ENCODE measurements around the gene PTPMT1.
A peak's percentile ranks its signal among the peaks of the same experiment; 100 is the strongest.
"Not testable (repeated sequence)": the region's sequence is repeated elsewhere in the genome, so short reads cannot be mapped to it uniquely, and the experiment has no call there.

PTPMT1 gene

GRCh38 chr11:47565340-47566148 is at the start of gene PTPMT1:
Gene PTPMT1, plus strand, starts transcription at chr11:47565599. Its CDS starts 24 bp downstream, at chr11:47565623.
- peak; percentile 77 for DNase-seq

GRCh38 chr11:47516155-47516554 is 49.2 kb upstream of the PTPMT1 start:
- no peak for DNase-seq

GRCh38 chr11:47516984-47517853 is 48.2 kb upstream of the PTPMT1 start:
- DNase-seq, result no peak

- DNase-seq, result no peak
Observed at GRCh38 chr11:47518212-47518964, 47.0 kb upstream of the PTPMT1 start.

- DNase-seq, result peak; percentile 83
Observed at GRCh38 chr11:47523490-47524225, 41.7 kb upstream of the PTPMT1 start.

- DNase-seq, result no peak
Observed at GRCh38 chr11:47524291-47524874, 41.0 kb upstream of the PTPMT1 start.

- DNase-seq, result not testable (repeated sequence)
Observed at GRCh38 chr11:47526032-47526431, 39.4 kb upstream of the PTPMT1 start.

- DNase-seq, result no peak
Observed at GRCh38 chr11:47527186-47527585, 38.2 kb upstream of the PTPMT1 start.

GRCh38 chr11:47529951-47530350 is 35.4 kb upstream of the PTPMT1 start:
- DNase-seq, result no peak

GRCh38 chr11:47530721-47531120 is 34.7 kb upstream of the PTPMT1 start:
- DNase-seq, result not testable (repeated sequence)

- DNase-seq, result no peak
Observed at GRCh38 chr11:47531666-47532065, 33.7 kb upstream of the PTPMT1 start.

GRCh38 chr11:47532597-47533213 is 32.7 kb upstream of the PTPMT1 start:
- no peak for DNase-seq

GRCh38 chr11:47533690-47534151 is 31.7 kb upstream of the PTPMT1 start:
- DNase-seq, result peak; percentile 87

- no peak for DNase-seq
Observed at GRCh38 chr11:47534704-47535251, 30.6 kb upstream of the PTPMT1 start.

- DNase-seq, result no peak
Observed at GRCh38 chr11:47536915-47537314, 28.5 kb upstream of the PTPMT1 start.

GRCh38 chr11:47538741-47539565 is 26.4 kb upstream of the PTPMT1 start:
- no peak for DNase-seq

- no peak for DNase-seq
Observed at GRCh38 chr11:47539681-47540039, 25.7 kb upstream of the PTPMT1 start.

- no peak for DNase-seq
Observed at GRCh38 chr11:47541070-47541469, 24.3 kb upstream of the PTPMT1 start.

GRCh38 chr11:47545298-47545697 is 20.1 kb upstream of the PTPMT1 start:
- no peak for DNase-seq

GRCh38 chr11:47546274-47546673 is 19.1 kb upstream of the PTPMT1 start:
- not testable (repeated sequence) for DNase-seq

Measured in fibroblast of skin of right quadriceps (primary cell).